Esophagus squamous epithelium (tissue), 4 donors: ENCODE data around the gene RPL18.

Experiments
- CTCF ChIP-seq, 6 experiments: fragments of 450-650 bp in 4 of 6; fragments of 200-600 bp in 2 of 6; sonication (generic) in 2 of 6; IDR thresholded peaks; one replicate each; pipeline ENCODE4 v1.5.1; 2016 to 2019; ENCODE audit warnings: antibody characterized with exemption in 6 of 6, mild to moderate bottlenecking in 4 of 6, moderate library complexity in 4 of 6
- POLR2A ChIP-seq, 4 donors: fragments of 450-650 bp; IDR thresholded peaks; one replicate each; pipeline ENCODE4 v1.6.1; 2017; ENCODE audit warnings: antibody characterized with exemption in 4 of 4, mild to moderate bottlenecking in 4 of 4, moderate library complexity in 3 of 4

DNA sequence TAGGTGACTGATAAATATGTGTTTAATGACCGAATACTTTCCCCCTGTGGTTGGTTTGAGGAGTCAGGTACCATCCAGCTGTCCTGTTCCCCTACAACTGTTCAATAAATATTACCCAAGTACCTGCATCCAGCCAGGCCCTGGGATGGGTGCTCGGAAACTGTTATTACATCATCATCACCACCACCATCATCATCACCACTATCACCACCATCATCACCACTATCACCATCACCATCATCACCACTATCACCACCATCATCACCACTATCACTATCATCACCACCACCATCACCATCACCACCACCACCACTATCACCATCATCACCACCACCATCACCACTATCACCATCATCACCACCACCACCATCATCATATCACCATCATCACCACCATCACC, 49.8 kb upstream of the RPL18 start:
- TF ChIP-seq CTCF (IDR thresholded peaks at IDR 0.05): no peak
- no peak for TF ChIP-seq POLR2A (IDR thresholded peaks at IDR 0.05)
